MM.1S (cell line): ENCODE results near the gene ZEB2.

ENCODE experiments used
- EZH2 ChIP-seq: fragments of 300-600 bp; sonication (generic); optimal IDR thresholded peaks from 2 replicates; pipeline ENCODE3; 2017; ENCODE audit warnings: low read depth, mild to moderate bottlenecking, antibody characterized with exemption, low read length, mixed read lengths
- TF ChIP-seq, protein P1 (sequence below): fragments of 300-600 bp; sonication (generic); IDR thresholded peaks from 2 replicates; pipeline ENCODE4 v1.5.1; 2016; ENCODE audit warnings: antibody characterized with exemption, low read length, mixed read lengths

DNA sequence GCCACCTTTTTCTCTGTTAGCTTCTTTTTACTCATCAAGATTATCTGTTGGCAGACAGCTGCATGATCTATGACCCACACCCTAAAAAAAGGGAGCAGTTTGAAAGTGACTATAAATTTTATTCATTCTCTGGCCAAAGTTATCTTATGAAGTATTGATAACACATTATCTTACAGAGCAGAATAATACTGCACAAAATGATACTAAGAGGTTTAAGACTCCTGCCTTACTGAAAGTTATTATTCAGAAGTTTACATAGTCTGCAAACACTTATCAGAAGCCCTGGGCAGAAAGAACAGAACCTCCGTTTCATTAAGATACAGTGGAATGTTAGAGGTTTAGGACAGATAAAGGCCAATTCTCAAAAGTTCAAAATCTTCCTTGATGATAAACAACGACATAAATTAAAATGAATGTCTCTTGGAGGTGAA is 78.2 kb downstream of the ZEB2 start:
- TF ChIP-seq, protein P1, sequence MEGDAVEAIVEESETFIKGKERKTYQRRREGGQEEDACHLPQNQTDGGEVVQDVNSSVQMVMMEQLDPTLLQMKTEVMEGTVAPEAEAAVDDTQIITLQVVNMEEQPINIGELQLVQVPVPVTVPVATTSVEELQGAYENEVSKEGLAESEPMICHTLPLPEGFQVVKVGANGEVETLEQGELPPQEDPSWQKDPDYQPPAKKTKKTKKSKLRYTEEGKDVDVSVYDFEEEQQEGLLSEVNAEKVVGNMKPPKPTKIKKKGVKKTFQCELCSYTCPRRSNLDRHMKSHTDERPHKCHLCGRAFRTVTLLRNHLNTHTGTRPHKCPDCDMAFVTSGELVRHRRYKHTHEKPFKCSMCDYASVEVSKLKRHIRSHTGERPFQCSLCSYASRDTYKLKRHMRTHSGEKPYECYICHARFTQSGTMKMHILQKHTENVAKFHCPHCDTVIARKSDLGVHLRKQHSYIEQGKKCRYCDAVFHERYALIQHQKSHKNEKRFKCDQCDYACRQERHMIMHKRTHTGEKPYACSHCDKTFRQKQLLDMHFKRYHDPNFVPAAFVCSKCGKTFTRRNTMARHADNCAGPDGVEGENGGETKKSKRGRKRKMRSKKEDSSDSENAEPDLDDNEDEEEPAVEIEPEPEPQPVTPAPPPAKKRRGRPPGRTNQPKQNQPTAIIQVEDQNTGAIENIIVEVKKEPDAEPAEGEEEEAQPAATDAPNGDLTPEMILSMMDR: no peak
- no peak for TF ChIP-seq EZH2
